HG03064 (cell line): ENCODE results near the gene SLIT1.

Experiments
- ATAC-seq: cut with Tn5 transposase; IDR thresholded peaks from one replicate; pipeline ENCODE4 v1.9.1; 2021; ENCODE audit warnings: low read depth; ENCODE audit not compliant: unreplicated experiment

The SLIT1 gene

DNA sequence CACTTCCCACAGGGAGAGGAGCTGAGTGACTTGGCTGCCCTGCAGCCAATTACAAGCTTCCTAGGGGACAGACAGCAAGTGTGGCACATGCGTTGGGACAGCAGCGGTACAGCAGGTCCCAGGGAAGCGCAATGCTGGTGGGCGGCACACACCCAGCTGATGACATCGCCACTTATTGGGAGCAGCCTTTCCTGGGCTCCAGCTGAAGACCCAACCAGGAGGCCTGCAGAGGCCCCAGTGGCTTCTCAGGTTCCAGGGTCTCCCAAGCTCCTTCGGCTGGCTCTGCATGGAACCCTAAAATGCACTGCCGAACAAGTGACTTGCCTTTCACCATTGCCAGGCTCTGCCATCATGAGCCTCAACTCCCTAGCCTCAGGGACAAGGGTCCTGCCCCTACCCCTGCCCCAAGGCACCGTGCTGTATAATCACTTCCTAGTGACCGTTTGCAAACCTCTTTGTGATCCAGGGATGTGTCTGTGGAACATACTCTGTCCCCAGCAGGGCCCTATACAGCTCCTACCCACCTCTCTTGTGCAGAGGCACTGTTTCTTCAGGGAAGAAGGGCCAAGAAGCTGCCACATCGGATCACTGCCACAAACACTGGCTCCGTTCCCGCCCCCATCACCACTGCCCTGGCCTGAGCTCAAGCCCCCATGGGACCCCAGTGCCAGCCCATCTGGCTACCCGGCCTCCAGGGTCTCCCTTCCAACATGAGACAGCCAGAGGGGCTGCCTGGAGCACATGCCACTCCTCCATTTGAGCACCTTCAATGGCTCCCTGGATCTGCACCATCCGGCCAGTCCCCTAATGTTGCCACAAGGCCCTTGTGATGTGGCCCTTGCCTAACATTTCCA lies 19.3 kb upstream of the SLIT1 start:
- ATAC-seq, result no peak

DNA sequence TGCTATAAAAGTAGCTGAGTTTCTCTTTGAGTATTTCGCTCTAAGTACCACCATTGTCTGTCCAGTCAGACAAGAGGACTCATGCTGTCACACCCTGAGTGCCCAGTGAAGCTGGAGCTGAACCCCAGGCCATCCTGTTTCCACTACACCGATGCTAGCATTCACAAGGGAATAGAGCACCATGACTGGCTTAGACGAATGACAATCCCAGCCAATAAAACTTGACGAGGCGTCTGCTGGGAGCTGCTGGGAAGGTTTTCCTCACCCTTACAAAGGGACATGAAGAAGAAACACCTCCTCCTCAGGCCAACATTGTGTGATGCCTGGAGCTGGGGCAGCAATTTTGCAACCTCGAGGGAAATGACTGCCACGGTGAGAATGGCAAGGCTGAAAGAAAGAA lies 17.5 kb upstream of the SLIT1 start:
- ATAC-seq, result no peak

DNA sequence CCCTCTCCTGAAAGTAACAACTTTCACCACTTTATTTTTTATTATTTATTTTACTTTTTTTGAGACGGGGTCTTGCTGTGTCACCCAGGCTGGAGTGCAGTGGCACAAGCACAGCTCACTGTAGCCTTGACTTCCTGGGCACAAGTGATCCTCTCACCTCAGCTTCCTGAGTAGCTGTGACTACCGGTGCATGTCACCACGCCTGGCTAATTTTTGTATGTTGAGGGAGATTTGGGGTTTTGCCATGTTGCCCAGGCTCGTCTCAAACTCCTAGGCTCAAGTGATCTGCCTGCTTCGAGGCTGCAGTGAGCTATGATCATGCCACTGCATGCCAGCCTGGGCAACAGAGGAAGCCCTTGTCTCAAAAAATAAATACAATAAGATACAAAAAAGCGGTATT lies 14.9 kb upstream of the SLIT1 start:
- ATAC-seq, result no peak

DNA sequence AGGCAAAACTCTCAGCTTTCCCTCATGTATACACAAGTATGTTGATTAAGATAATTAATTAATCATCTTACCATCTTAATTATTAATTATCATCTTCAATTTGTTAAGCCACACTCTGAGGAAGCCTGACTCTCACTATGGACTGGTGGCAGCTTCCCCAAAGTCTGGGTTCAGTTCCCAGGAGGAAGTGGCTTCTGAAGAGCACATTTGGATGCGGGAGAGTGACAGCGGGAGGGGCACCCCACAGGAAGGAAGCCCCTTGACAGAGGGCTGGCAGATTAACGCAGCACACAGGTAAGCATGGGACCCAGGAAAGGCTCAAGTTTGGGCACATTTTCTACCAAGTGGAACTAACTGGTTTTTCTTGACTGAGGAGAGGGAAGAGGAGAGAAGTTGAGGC lies 13.4 kb upstream of the SLIT1 start:
- ATAC-seq, result no peak

DNA sequence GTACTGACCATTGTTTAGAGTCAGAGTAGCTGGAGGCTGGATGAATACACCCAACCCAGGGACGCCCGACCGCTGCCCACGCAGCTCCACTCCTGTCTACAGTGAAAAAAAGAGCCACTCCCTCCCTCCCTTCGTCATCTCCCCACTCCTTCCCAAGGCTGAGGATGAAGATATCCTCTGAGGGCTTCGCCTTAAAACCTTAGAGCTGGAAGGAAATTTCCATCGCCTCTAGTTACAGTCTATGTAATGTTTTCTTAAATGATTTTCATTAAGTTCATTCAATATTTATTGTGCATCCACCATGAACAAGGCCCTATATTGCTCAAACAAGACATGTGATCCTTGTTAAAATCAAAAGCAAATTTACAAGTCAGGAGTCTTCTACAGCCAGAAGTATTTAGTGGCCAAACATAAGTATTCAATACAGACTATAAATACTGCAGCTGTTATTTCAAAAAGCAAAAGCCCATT lies 11.3 kb upstream of the SLIT1 start:
- no peak for ATAC-seq

DNA sequence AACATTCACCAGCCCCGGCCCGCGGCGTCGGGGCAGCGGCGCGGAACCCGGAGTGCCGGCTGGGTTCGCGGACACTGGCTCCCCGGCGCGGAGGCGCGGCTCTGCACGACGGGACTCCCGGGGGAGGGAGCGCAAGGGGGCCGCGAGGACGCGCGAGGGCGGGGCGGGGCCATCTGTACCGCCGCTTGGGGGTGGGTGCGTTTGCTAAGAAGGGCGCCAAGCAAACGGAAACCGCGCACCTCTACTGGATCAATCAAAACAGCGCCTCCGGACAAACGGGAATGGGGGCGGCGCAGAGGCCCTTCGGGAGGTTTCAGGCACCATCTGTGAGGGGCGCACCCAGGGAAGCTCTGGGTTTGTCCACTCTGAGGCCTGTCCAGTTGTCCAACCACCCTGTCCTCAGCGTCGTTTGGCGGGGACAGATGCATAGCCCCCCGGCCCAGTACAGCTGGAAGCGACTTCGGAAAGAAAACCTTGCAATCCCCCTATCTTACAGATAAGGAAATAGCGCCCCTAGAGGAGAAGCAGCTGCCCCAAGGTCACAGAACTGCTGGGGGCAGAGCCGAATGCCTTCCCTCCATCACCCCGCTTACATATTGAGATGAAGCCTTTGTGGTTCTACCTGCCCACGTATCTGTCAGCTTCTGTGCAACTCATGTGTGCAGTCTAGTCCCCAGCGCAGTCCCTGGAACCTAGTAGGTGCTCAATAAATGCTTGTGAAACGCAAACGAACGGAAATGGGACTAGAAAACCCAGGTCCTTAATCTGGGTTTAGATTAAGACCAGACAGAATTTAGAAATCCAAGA lies 10.7 kb upstream of the SLIT1 start:
- ATAC-seq, result no peak

DNA sequence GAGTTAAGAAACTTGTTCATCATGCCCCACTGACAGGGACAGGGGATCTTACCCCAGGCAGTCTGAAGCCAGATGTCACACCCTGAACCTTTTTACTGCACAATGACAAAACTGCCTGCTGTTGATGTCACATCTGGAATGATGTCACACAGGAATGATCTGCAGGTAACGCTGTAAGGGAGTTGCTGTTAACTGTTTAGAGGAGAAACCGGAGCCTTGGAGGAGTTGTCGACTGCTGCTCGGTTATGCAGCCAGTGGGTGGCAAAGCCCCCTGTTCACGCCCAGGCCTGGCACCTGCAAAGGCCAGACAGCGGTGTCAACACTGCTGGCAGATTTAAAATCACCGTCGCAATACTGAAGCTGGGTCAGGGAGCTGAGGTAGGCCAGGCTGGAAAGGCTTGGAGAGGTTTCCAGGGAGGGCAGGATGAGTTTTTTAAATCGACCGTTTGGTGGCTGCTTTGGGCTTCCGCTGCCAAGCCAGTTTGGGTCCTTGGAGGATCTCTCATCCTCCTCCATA lies 10.0 kb upstream of the SLIT1 start:
- no peak for ATAC-seq

DNA sequence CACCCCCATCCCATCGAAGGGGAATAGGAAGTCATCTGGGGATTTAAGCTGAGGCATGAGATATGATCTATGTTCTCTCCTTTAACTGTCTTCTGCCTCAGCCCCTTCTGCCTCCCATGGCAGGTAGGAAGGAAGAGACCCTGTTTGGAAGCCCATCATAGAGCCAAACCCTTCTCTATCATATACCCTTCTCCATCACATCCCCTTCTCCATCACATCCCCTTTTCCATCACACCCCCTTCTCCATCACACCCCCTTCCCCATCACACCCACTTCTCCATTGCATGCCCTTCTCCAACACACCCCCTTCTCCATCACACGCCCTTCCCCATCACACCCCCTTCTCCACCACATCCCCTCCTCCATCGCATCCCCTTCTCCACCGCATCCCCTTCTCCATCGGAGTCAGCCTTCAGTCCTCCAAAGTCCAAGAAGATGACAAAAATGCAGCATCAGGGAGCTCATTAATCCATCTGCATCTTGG lies 7.2 kb upstream of the SLIT1 start:
- ATAC-seq, result no peak

DNA sequence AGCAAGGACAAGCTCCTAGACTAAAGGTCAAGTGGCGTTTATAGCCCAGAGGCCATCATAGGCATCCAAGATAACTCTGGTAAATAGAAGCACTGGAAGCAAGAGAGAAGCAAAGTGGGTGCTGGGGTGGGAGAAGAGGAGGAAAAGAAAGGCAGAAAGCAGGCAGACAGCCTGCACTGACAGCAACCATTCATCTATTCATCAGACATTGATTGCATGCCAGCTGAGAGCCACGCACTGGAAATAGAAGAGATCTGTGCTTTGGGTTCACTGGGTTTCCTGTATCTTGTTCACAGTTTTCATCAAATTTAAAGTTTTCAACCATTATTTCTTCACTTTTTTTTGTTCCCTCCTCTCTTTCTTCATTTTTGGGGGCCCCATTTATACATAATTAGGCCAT lies 4.7 kb upstream of the SLIT1 start:
- no peak for ATAC-seq

DNA sequence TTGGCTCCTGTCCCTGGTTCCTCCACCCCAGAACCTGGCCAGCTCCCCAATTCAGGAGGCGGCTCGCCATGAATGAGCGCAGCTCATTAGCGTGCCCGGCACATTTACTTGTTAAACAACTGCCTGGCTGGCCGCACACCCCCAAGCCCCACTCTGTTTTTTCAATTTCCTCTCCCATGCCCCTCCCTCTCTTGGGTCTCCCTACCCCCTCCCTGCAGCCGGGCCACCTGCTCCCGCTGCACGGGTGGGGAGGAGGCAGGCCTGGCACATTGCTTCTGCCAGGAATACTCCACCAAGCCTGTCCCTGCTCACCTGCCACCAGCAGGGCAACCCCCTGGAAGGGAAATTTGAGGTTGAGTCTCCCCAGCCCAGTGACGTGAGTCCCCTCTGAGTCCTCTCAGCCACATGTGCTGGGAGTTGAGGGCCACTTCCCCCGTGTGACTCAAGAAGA lies 2.5 kb upstream of the SLIT1 start:
- ATAC-seq, result no peak

DNA sequence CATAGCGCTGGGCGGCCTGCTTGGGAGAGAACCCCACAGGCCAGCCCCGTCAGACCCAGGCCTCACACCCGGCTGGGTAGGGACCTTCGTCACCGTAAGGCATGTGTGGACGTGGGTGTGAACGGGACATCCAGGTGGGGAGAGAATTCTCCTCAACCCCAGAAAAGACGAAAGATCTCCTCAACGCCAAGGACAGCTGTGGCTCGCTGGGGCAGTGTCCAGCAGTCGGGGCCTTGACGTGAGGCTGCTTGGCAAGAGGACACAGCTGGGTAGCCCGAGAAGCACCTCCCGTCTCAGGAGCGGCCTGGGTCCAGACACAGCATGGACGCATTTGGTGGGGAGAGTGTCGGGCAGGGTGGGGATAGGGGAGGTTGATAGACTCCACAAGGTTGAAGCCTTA lies 1.2 kb upstream of the SLIT1 start:
- ATAC-seq, result no peak

DNA sequence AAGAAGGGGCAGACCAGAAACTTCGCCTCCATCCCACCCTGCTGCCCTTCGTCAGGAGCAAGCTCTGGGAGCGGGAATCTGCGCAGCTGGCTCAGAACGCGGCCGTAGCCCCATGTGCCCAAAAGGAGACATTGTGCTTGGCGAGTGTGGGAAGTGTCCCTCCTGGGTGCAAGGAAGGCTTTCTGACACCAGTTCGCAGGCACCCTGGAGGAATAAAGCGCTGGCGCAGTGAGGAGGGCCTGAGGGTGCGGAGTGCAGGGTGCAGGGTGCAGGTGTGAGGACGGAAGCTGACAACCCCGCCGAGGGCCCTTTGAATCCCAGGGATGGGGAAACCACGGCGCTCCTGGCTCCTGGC lies 811 bp downstream of the SLIT1 start:
- ATAC-seq, result no peak

DNA sequence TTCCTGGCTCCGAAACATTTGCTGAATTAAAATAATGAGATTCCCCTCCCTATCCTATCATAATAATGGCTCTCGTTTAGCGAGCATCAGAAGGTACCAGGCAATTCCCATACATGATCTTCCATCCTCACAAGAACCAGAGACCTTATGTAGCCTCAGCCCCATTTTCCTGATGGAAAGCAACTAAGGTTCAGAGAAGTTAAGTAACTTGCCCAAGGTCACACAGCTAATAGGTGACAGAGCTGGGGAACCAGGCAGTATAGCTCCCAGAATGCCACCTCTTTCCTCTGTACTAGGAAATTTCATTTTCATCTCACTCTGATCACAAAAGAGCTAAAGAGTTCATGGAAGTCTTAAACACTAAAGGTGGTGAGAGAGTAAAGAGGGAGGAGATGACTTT lies 2.4 kb downstream of the SLIT1 start:
- ATAC-seq, result no peak

DNA sequence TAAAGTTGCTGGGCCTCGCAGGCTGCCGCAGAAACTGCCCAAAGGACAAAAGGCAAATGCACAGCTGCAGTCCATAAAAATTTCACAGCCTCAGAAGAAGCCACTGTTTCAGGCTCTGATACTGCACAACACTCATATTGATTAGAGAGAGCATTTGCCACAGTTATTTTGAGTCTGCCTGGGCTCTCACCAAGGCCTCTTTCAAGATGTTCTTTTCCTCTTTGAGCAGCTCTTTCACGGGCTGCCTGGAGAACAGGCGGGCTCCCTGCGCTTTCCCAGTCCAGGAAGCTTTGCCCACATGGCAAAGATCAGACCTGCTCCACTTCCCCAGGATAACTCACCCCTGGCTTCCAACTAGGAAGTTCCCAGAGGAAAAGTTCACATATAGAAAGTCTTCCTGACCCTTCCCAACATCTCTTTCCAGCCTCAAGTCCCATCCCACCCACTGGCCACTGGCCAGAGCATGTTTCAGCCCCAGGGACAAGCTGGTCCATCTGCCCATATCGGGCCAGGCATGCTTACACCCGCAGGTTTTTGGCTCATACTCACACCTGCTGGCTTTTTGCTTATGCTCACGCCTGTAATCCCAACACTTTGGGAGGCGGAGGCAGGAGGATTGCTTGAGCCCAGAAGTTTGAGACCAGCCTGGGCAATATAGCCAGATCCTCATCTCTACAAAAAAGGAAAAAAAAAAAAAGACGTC lies 3.3 kb downstream of the SLIT1 start:
- ATAC-seq, result no peak

DNA sequence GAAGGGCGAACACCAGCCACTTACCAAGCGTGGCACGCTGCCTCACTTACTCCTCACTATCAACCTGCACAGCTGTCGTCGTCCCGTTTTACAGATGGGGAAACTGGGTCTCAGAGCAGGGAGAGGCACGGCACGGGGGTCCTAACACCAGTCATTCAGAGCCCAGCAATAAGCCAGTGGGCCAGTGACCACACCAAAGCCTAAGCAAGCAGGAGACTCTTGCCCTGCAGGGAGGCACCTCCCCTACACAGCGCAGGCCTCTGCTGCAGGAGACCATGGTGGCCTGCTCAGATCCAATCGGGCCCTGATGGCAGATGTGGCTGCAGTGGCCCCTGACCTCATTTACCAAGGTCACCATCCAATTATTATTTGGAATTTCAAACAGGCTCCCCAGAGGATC lies 4.8 kb downstream of the SLIT1 start:
- no peak for ATAC-seq

DNA sequence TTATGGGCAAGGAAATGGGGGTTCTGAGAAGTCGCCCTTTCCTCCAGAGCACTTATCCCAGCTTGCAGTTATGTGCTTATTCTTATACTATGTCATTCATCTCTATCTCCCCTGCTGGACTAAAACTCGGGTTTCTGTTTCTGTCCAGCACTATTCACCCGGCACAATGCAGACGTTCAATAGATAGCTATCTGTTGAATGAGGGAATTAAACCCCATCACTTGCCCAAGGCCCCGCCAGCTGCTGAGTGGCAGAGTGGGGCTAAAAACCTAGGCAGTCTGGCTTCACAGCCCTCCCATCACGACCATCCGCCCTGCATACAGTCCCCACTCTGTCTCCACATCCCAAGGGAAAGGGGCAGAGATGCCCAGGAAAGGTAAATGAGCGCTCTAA lies 5.4 kb downstream of the SLIT1 start:
- ATAC-seq, result no peak

DNA sequence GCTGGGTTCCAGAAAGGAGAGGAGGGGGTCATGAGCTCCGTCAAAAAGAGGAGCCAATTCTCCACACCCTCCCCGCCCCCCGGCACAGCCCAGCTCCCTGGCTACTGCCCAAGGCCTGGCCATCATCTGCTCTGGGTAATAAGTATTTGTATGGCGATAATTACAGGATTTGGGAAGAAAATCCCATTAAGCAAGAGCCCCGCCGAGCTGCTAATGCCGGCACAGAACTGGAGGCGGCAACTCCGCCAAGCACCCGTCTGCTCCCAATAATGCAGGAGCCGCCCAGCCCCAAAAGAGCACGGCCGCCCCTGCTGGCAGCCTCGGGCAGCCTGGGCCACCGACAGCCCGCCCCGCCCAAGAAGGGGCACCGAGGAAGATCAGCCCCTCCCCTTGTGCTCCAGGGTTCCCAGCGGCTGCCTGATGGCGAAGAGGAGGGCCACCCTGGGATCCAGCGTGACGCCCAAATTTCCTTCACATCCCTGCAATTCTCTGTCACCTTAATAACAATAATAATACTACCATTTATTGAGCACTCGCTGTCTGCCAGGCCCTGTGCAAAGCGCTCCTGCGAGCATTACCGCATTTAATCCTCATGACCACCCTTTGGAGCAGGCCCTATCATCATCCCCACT lies 5.9 kb downstream of the SLIT1 start:
- ATAC-seq, result no peak

DNA sequence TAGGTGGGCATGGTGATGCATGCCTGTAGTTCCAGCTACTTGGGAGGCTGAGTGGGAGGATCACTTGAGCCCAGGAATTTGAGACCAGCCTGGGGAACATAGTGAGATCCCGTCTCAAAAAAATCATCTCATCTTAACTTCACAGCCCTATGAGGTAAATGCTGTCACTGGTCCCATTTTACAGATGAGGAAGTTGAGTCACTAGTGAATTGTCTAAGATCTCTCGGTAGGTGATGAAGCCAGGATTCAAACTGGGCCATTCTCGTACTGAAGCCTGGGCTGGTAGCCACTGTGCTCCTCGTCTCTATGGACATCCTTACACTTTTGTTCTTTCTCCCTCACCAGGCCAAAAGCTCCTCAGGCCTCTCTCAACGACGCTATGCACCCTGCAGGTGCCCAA lies 6.4 kb downstream of the SLIT1 start:
- no peak for ATAC-seq

DNA sequence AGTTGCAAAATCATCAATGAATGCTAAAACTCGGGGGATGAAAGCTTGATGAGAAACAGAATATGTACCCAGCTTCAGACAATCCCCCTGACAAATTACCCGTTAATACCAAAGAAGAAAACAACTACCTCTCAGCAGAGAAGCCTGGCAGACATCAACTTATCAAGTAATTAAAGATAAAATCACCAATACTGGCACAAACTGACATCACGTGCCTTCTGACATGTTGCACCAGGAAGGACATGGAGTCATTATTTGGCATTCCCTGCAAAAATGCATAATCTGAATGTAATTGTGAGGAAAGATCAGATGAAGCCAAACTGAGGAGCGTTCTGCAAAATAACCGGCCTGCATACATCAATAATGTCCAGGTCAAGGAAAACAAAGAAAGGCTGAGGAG lies 7.7 kb downstream of the SLIT1 start:
- no peak for ATAC-seq

DNA sequence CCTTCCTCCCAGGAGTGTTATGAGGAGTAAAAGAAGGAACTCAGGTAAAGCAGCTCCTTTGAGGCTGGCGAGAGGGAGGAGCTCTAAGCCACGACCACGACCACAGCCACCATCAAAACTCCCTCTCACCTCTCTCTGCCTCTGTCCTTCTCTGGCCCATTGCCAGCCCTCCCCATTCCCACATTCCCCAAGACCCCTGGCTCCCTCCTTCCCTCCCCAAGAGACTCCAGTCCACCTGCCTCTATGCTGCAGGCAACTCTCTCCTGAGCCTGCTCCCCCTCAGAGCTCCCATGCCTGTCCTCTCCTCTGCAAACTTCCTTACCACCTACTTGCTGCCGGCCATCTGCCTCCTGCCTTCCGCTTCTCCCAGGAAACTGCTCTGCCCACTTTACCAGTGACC lies 9.5 kb downstream of the SLIT1 start:
- no peak for ATAC-seq
